Mesenchymal stem cell (in vitro differentiated cells and primary cell): Measurements from ENCODE around the gene TUBA4B.
A peak's percentile ranks its signal among the peaks of the same experiment; 100 is the strongest.

ENCODE experiments used
- DNase-seq: peaks from one replicate; pipeline ENCODE4 v3.0.0-alpha.2; 2013
- H2AFZ ChIP-seq: one replicate; pipeline ENCODE4 v1.6.1; 2013; ENCODE audit warnings: low read depth, mild to moderate bottlenecking, control low read depth, inconsistent platforms, low read length, moderate library complexity
- H2AK5ac ChIP-seq: 2 replicates; pipeline ENCODE4 v1.6.1; 2013; ENCODE audit warnings: low read length, moderate library complexity, mild to moderate bottlenecking, inconsistent platforms; ENCODE audit not compliant: severe bottlenecking
- H2BK120ac ChIP-seq: one replicate; pipeline ENCODE4 v1.6.1; 2013; ENCODE audit warnings: low read depth, mild to moderate bottlenecking, inconsistent platforms, low read length, moderate library complexity
- H2BK12ac ChIP-seq, 2 experiments: one replicate each; pipeline ENCODE4 v1.6.1; 2013; ENCODE audit warnings: inconsistent platforms in 2 of 2, low read length in 2 of 2, mild to moderate bottlenecking in 2 of 2, moderate library complexity in 2 of 2, control low read depth in 1 of 2
- H2BK15ac ChIP-seq: one replicate; pipeline ENCODE4 v1.6.1; 2013; ENCODE audit warnings: mild to moderate bottlenecking, low read depth, inconsistent platforms; ENCODE audit not compliant: poor library complexity, severe bottlenecking
- H2BK5ac ChIP-seq: 2 replicates; pipeline ENCODE4 v1.6.1; 2013; ENCODE audit warnings: low read depth, mild to moderate bottlenecking, low read length, control low read depth, inconsistent platforms; ENCODE audit not compliant: poor library complexity, severe bottlenecking
- H3K14ac ChIP-seq, 2 experiments: one replicate each; pipeline ENCODE4 v1.6.1; 2013; ENCODE audit warnings: inconsistent platforms in 2 of 2, low read length in 2 of 2, control low read depth in 1 of 2, mild to moderate bottlenecking in 1 of 2, moderate library complexity in 1 of 2
- H3K18ac ChIP-seq, 2 experiments: one replicate each; pipeline ENCODE4 v1.6.1; 2013; ENCODE audit warnings: inconsistent platforms in 2 of 2, low read length in 2 of 2, control low read depth in 1 of 2, low read depth in 1 of 2, mild to moderate bottlenecking in 1 of 2
- H3K23ac ChIP-seq, 2 experiments: one replicate each; pipeline ENCODE4 v1.6.1; 2013; ENCODE audit warnings: inconsistent platforms in 2 of 2, low read length in 2 of 2, mild to moderate bottlenecking in 2 of 2, moderate library complexity in 2 of 2, control low read depth in 1 of 2
- H3K27ac ChIP-seq: 2 replicates; pipeline ENCODE4 v1.5.1; 2013; ENCODE audit warnings: mild to moderate bottlenecking, moderate library complexity, low read length, control low read depth, inconsistent platforms; ENCODE audit not compliant: poor library complexity, severe bottlenecking
- H3K27me3 ChIP-seq, 2 experiments: 2 replicates each; pipeline versions ENCODE4 v1.6.1 to v1.7.0; 2013; ENCODE audit warnings: low read length in 2 of 2, mild to moderate bottlenecking in 2 of 2, moderate library complexity in 2 of 2, control low read depth in 1 of 2, inconsistent platforms in 1 of 2; ENCODE audit not compliant: control insufficient read depth in 1 of 2, insufficient read depth in 1 of 2
- H3K36me3 ChIP-seq, 2 experiments: 2 replicates each; pipeline versions ENCODE4 v1.6.1 to v1.7.0; 2013; ENCODE audit warnings: low read length in 2 of 2, control low read depth in 1 of 2, inconsistent platforms in 1 of 2, low read depth in 1 of 2, mild to moderate bottlenecking in 1 of 2; ENCODE audit not compliant: insufficient read depth in 2 of 2, control insufficient read depth in 1 of 2
- H3K4ac ChIP-seq, 2 experiments: one replicate each; pipeline ENCODE4 v1.6.1; 2013; ENCODE audit warnings: inconsistent platforms in 2 of 2, low read length in 2 of 2, mild to moderate bottlenecking in 2 of 2, moderate library complexity in 2 of 2, control low read depth in 1 of 2, low read depth in 1 of 2
- H3K4me1 ChIP-seq: 2 replicates; pipeline ENCODE4 v1.6.1; 2013; ENCODE audit warnings: low read depth, low read length, control low read depth; ENCODE audit not compliant: control insufficient read depth, insufficient read depth
- H3K4me2 ChIP-seq: 2 replicates; pipeline ENCODE4 v1.6.1; 2013; ENCODE audit warnings: low read length, mild to moderate bottlenecking, inconsistent platforms; ENCODE audit not compliant: poor library complexity, severe bottlenecking
- H3K4me3 ChIP-seq, 2 experiments: 2 replicates each; pipeline versions ENCODE4 v1.5.1 to v1.7.0; 2013; ENCODE audit warnings: low read length in 2 of 2, mild to moderate bottlenecking in 2 of 2, control low read depth in 1 of 2, low read depth in 1 of 2; ENCODE audit not compliant: insufficient read depth in 1 of 2
- H3K79me1 ChIP-seq: replicated peaks from 2 replicates; pipeline ENCODE4 v1.6.1; 2013; ENCODE audit warnings: mild to moderate bottlenecking, control low read depth, low read length, inconsistent platforms; ENCODE audit not compliant: poor library complexity, severe bottlenecking
- H3K9ac ChIP-seq: 2 replicates; pipeline ENCODE4 v1.7.0; 2013; ENCODE audit warnings: mild to moderate bottlenecking, low read length, moderate library complexity
- H3K9me3 ChIP-seq: 2 replicates; pipeline ENCODE4 v1.7.0; 2013; ENCODE audit warnings: mild to moderate bottlenecking, low read length; ENCODE audit not compliant: control insufficient read depth
- H4K8ac ChIP-seq: one replicate; pipeline ENCODE4 v1.6.1; 2013; ENCODE audit warnings: inconsistent platforms, mild to moderate bottlenecking, low read length, moderate library complexity
- H4K91ac ChIP-seq: one replicate; pipeline ENCODE4 v1.6.1; 2013; ENCODE audit warnings: mild to moderate bottlenecking, low read length, inconsistent platforms
- WGBS: methylation state at CpG from one replicate; pipeline ENCODE4 v1.1.7; 2013; ENCODE audit warnings: mixed read lengths; 5-methylcytosine and 5-hydroxymethylcytosine counted together

TUBA4B gene

DNA sequence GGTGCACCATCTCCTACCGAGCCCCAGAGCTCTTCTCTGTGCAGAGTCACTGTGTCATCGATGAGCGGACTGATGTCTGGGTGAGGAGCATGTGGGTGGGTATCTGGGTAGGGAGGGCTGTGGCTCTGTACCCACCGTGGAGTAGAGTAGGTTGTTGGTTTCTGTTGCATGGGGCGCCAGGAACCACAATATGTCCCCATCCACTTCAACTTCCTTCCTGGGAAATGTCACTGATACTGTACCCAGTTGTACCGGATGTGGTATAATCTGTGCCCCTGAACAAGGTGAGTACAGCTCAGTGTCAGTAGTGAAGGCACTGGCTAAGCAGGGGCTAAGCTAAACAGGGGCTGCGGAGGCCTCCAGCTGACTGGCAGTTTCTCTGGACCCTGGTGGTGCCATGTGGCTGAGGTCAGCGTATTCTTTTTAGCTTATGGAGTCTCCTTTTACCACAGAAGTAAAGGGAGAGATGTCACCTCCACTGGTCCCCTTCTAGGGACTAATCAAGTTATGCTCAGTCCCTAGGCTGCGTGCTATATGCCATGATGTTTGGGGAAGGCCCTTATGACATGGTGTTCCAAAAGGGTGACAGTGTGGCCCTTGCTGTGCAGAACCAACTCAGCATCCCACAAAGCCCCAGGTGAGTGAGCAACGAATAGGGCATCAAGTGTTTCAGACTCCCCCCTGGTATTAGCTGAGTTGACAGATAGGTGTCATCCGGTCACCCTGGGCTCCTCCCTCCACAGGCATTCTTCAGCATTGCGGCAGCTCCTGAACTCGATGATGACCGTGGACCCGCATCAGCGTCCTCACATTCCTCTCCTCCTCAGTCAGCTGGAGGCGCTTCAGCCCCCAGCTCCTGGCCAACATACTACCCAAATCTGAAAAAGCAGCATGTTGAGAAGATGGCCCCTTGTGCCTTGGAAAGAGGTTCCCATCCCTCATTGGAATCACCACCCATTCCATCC, 5.1 kb upstream of the TUBA4B start:
- H2BK15ac ChIP-seq: no peak overlapping the region
- no peak overlapping the region for H3K23ac ChIP-seq
- H3K27me3 ChIP-seq: no peaks in the 10 kb centered on the region
- no peak overlapping the region for H2AFZ ChIP-seq
- H2BK120ac ChIP-seq: no peak overlapping the region
- peaks cover 18% of the 10 kb centered on the region for H3K79me1 ChIP-seq
- peak overlapping the region; percentile 99 for H3K27ac ChIP-seq
- peak overlapping the region; percentile 95 for H2AK5ac ChIP-seq
- no peak overlapping the region for H3K9ac ChIP-seq
- H3K4me2 ChIP-seq: no peak overlapping the region
- H3K18ac ChIP-seq: no peak overlapping the region
- H3K9me3 ChIP-seq: no peaks in the 10 kb centered on the region
- H4K8ac ChIP-seq: no peak overlapping the region
- H3K14ac ChIP-seq: no peak overlapping the region
- H3K4ac ChIP-seq: no peak overlapping the region
- peak overlapping the region in 1 of 2 experiments; percentile 2 for H2BK12ac ChIP-seq
- H3K4me1 ChIP-seq: peaks cover 55% of the 10 kb centered on the region
- no peak overlapping the region for H3K4me3 ChIP-seq
- DNase-seq: no peak
- H4K91ac ChIP-seq: no peak overlapping the region
- peaks cover 32 to 33% of the 10 kb centered on the region in 2 experiments for H3K36me3 ChIP-seq
- 95% methylated on average over 14 of the region's 17 CpGs for WGBS
- H2BK5ac ChIP-seq: no peak overlapping the region

DNA sequence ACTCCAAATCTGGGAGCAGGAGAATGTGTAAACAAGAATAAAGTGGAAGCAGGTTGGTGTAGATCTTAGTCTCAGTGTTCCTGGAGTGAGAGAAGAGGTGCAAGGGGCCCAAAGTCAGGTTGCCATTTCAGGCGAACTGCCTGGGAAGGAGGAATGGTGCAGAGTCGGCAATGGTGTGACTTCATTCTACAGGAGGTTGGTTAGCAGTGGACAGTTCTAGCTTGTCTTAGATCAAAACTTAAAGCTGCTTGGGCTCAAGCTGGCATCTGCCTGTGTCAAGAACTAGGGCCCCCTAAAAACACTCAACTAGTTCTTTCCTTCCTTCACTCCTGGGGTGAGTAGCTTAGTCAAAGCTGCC, 4.2 kb upstream of the TUBA4B start:
- peak overlapping the region in 1 of 2 experiments; percentile 10 for H3K4me3 ChIP-seq

DNA sequence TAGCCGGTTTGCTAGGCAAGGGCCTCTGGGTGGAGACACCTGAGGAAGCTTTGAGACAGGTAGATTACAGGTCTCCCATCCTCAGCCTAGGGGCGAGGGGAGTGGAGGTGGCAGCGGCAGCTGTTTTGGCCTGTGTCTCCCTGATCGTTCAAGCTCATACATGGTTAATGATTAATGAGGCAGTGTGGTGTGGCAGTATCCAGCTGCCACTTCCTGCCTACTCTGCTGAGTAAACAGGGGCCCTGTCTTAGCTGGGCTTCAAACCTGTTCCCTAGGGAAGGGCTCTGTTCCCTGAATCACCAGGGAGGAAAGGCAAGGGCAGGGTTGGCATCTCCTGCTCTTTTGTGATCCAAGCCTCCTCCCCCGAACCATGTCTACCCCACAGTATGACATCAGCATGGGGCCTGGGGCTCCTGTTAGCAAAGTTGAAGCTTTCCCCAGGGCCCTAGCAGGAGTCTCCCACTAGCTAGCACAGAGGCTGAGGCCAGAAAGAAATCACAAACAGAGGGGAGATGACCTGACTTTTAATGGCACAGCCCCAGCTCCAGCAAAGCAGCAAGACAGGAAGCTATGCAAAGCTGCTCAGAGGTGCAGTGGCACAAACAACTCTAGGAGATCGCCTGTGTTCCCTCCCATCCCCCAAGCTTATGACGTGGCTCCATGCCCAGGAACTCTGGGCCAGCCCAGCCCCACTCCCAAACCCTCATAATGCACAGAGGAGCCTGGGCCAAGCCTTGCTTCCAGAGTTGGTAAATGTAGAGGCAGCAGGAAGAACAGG, 3.7 kb upstream of the TUBA4B start:
- Histone ChIP-seq H3K9me3 (no peaks in the 10 kb centered on the region), H2BK12ac (peak overlapping the region; percentile 11 to 51), H3K4me3 (peak overlapping the region in 1 of 2 experiments; percentile 10), H2AK5ac (peak overlapping the region; percentile 95), H3K9ac (peak overlapping the region; percentile 63), H3K4ac (peak overlapping the region; percentile 43 to 77), H3K27me3 (peaks cover 0 to 3% of the 10 kb centered on the region in 2 experiments), H3K18ac (peak overlapping the region; percentile 56 to 73), H4K91ac (peak overlapping the region; percentile 64), H3K14ac (no peak overlapping the region), H3K4me2 (peak overlapping the region; percentile 54), H3K27ac (peak overlapping the region; percentile 99), H3K36me3 (peaks cover 32 to 33% of the 10 kb centered on the region in 2 experiments), H2BK5ac (peak overlapping the region; percentile 95), H4K8ac (peak overlapping the region; percentile 80), H3K23ac (no peak overlapping the region), H2BK120ac (no peak overlapping the region), H2BK15ac (no peak overlapping the region), H2AFZ (no peak overlapping the region), H3K4me1 (peaks cover 67% of the 10 kb centered on the region), H3K79me1 (peaks cover 18% of the 10 kb centered on the region)
- DNase-seq: peak; percentile 79
- 20% methylated on average over 7 of the region's 7 CpGs for WGBS

More for the DNA sequence above, 4.2 kb upstream of the TUBA4B start:
- H3K9ac ChIP-seq: peak overlapping the region; percentile 63
- H3K4me2 ChIP-seq: peak overlapping the region; percentile 54
- H4K91ac ChIP-seq: peak overlapping the region; percentile 64
- no peaks in the 10 kb centered on the region for H3K27me3 ChIP-seq
- peak overlapping the region; percentile 80 for H4K8ac ChIP-seq
- H3K14ac ChIP-seq: no peak overlapping the region
- no peak for DNase-seq
- peak overlapping the region; percentile 95 for H2AK5ac ChIP-seq
- peaks cover 62% of the 10 kb centered on the region for H3K4me1 ChIP-seq
- H2BK15ac ChIP-seq: no peak overlapping the region
- no peak overlapping the region for H2BK120ac ChIP-seq
- no peak overlapping the region for H2AFZ ChIP-seq
- H3K23ac ChIP-seq: no peak overlapping the region
- H2BK12ac ChIP-seq: peak overlapping the region; percentile 11 to 51
- peak overlapping the region; percentile 56 to 73 for H3K18ac ChIP-seq
- H3K4ac ChIP-seq: peak overlapping the region; percentile 43 to 77
- peak overlapping the region; percentile 69 for H2BK5ac ChIP-seq
- no peaks in the 10 kb centered on the region for H3K9me3 ChIP-seq
- H3K36me3 ChIP-seq: peaks cover 32 to 33% of the 10 kb centered on the region in 2 experiments
- WGBS: 86% methylated on average over 2 of the region's 2 CpGs
- peaks cover 18% of the 10 kb centered on the region for H3K79me1 ChIP-seq
- H3K27ac ChIP-seq: peak overlapping the region; percentile 99
